ENCODE results near the gene PFKP. TPM values are rescaled to one million over a fixed set of nuclear protein-coding genes. Genes with fewer than 3 reads are reported as not detected.

The PFKP gene
- total RNA-seq, 1 donor from 2014 or later: 181 TPM

GRCh38 chr10:3137958-3138726, 70.8 kb downstream of the PFKP start:
- intact Hi-C loops (cut with DNase I): no loop called here
- ATAC-seq (no peak), DNase-seq (ENCODE audit: missing footprints) (peak; percentile 66)

- ATAC-seq (no peak), DNase-seq (ENCODE audit: missing footprints) (no peak)
- intact Hi-C loops (cut with DNase I): no loop called here
These were observed 72.0 kb downstream of the PFKP start for GRCh38 chr10:3139216-3139910.

- intact Hi-C loops (cut with DNase I): no loop called here
- no peak for DNase-seq (ENCODE audit: missing footprints)
- ATAC-seq: no peak
These were observed 72.9 kb downstream of the PFKP start for GRCh38 chr10:3140280-3140679.

GRCh38 chr10:3141351-3142005, 74.1 kb downstream of the PFKP start:
- DNase-seq (ENCODE audit: missing footprints): no peak
- intact Hi-C loops (cut with DNase I): no loop called here

GRCh38 chr10:3142146-3142875, 75.0 kb downstream of the PFKP start:
- DNase-seq (ENCODE audit: missing footprints): no peak
- intact Hi-C loops (cut with DNase I): no loop called here
- ATAC-seq: no peak

More at GRCh38 chr10:3141351-3142005, 74.1 kb downstream of the PFKP start:
- no peak for ATAC-seq

GRCh38 chr10:3143366-3143765, 76.0 kb downstream of the PFKP start:
- ATAC-seq: no peak
- DNase-seq (ENCODE audit: missing footprints): no peak
- intact Hi-C loops (cut with DNase I): no loop called here

- DNase-seq (ENCODE audit: missing footprints) (no peak), ATAC-seq (no peak)
- intact Hi-C loops (cut with DNase I): no loop called here
These were observed 76.6 kb downstream of the PFKP start for GRCh38 chr10:3143791-3144434.

- DNase-seq (ENCODE audit: missing footprints): no peak
- no peak for ATAC-seq
- intact Hi-C loops (cut with DNase I): no loop called here
These were observed 78.0 kb downstream of the PFKP start for GRCh38 chr10:3145366-3145765.

- DNase-seq (ENCODE audit: missing footprints) (no peak), ATAC-seq (no peak)
- intact Hi-C loops (cut with DNase I): no loop called here
These were observed 78.9 kb downstream of the PFKP start for GRCh38 chr10:3146289-3146688.

- DNase-seq (ENCODE audit: missing footprints): no peak
- intact Hi-C loops (cut with DNase I): no loop called here
- no peak for ATAC-seq
These were observed 79.9 kb downstream of the PFKP start for GRCh38 chr10:3147117-3147820.

GRCh38 chr10:3148041-3148440, 80.7 kb downstream of the PFKP start:
- ATAC-seq (no peak), DNase-seq (ENCODE audit: missing footprints) (no peak)
- intact Hi-C loops (cut with DNase I): no loop called here

- DNase-seq (ENCODE audit: missing footprints): no peak
- intact Hi-C loops (cut with DNase I): no loop called here
- ATAC-seq: no peak
These were observed 81.6 kb downstream of the PFKP start for GRCh38 chr10:3148994-3149393.

- DNase-seq (ENCODE audit: missing footprints) (no peak), ATAC-seq (no peak)
- intact Hi-C loops (cut with DNase I): no loop called here
These were observed 82.6 kb downstream of the PFKP start for GRCh38 chr10:3149918-3150317.

- ATAC-seq: no peak
- DNase-seq (ENCODE audit: missing footprints): no peak
- intact Hi-C loops (cut with DNase I): no loop called here
These were observed 83.0 kb downstream of the PFKP start for GRCh38 chr10:3150366-3150765.

- DNase-seq (ENCODE audit: missing footprints) (no peak), ATAC-seq (no peak)
- intact Hi-C loops (cut with DNase I): no loop called here
These were observed 83.6 kb downstream of the PFKP start for GRCh38 chr10:3150961-3151360.

- intact Hi-C loops (cut with DNase I): no loop called here
- no peak for DNase-seq (ENCODE audit: missing footprints)
- ATAC-seq: no peak
These were observed 84.7 kb downstream of the PFKP start for GRCh38 chr10:3151889-3152565.

- DNase-seq (ENCODE audit: missing footprints): no peak
- intact Hi-C loops (cut with DNase I): no loop called here
- ATAC-seq: no peak
These were observed 85.2 kb downstream of the PFKP start for GRCh38 chr10:3152566-3152935.

- no peak for ATAC-seq
- no peak for DNase-seq (ENCODE audit: missing footprints)
- intact Hi-C loops (cut with DNase I): no loop called here
These were observed 87.3 kb downstream of the PFKP start for GRCh38 chr10:3154666-3155065.

All from Right ventricle myocardium inferior (tissue), 1 donor.